ENCODE data around the gene PADI2. TPM values are rescaled to one million over a fixed set of nuclear protein-coding genes. Genes with fewer than 3 reads are reported as not detected.

Gene PADI2
- total RNA-seq, 1 experiment from 2014 or later, result 3.4 TPM

DNA sequence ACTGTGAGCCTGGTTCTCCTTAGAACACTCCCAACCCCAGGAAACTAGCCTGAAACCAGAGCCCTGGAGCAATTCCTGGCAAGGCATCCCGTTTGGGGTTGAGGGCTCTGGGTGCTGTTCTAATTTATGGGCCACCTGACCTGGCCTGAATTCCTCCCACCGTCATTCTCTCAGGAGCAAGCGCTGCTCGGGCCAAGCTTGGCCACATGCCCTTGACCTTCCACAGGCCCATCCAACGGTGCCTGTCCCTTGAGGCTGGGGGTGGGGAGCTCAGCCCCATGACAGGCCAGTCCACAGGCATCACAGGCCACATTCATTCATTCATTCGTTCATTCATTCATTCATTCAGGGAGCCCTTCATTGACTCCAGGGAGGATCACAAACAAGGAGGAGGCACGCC is 5.3 kb downstream of the PADI2 start:
- DNase-seq (ENCODE audit: low spot score), result no peak

DNA sequence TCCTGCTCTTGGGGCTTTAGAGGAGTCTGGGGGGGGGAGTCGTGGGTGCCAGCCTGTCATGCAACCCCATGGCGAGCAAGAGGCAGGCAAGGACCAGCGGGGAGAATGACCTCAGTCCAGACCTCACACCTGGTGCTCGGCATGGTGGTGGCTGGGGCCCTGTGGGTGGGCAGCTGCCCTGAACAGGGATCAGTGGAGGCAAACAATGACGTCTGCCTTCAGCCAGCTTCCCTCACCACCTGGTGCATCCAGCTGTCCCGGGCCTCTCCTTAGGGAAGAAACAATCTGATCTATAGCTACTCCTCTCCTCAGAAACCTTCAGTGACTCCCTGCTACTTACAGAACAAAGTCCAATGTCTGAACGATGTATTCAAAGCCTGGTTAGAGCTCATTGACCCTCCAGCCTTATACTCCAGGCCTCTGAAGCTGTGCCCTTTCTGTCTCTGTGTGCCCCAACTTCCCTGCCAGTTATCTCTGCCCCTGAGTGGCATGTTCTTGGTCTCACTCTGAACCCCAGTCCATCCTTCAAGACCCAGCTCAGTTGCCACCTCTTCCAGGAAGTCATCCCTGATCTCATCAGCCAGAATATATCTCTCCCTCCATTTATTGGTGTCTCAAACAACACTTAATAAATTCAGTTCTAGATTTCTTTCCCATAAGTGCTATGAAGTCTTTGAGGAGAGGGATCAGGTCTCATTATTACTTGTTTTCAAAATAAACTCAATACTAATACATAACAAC is 6.6 kb downstream of the PADI2 start:
- no peak for DNase-seq (ENCODE audit: low spot score)

DNA sequence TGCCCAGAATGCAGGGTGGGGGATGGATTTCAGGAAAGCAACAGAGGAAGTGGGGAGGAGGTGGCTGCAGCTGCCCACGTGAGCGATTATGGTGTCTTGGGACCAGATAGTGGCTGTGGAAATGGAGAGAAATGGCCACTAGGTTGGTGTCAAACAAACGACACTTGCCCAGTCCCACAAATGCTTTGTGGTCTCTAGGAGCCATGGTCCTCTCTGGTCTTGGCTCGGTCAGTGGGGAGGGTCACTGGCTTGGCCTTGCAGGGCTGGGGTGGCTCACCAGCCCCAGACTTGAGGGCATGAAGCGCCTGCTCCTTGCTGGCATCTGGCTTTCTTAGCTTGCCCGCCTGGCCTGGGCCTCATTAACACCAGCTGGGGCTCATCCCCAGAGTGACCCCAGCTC is 7.2 kb downstream of the PADI2 start:
- no peak for DNase-seq (ENCODE audit: low spot score)

DNA sequence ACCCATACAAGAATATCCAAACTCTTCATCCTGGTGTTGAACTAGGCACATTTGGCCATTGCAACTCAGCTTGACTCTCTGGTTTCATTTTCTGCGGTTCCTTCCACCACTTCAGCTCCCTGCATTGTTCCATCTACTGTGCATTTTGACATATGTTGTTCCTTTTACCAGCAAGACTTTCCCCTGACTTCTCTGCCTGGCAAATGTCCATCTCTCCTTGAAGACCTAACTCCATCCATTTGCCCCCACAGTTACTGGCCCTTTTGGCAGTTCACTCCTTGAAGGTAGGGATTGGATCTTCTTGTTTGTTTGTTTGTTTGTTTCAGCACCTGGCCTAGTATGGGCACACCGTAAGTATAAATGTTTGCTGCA is 8.7 kb downstream of the PADI2 start:
- no peak for DNase-seq (ENCODE audit: low spot score)

DNA sequence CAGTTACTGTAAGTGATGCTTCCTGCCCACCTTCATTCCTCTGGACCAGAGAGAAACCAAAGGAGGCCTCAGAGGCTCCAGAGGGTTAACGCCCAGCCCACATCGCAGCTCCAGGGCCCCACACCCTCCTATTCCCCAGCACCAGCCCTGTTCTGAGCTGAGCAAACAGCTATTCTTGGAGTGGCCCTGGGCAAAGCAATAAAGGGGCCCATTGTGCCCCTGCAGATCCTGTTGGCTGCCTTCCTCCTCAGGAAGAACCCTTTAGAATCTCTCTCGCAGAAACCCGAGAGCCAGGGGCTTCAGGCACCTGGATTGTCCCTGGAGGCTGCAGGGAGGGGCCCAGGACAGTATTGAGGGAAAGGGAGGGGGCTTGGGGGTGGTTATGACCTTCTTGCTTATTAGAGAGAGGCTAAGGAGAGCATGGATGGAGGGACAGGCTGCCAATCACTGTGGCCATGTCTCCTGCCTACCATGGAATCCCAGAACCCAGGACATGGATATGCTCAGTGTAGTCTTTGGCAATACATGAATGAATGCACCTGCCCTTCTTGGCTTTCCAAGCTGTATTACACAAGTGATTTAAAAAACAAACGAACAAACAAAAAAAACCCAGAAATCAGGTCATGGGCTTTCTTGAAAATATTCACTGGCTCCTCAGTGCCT is 9.2 kb downstream of the PADI2 start:
- no peak for DNase-seq (ENCODE audit: low spot score)

DNA sequence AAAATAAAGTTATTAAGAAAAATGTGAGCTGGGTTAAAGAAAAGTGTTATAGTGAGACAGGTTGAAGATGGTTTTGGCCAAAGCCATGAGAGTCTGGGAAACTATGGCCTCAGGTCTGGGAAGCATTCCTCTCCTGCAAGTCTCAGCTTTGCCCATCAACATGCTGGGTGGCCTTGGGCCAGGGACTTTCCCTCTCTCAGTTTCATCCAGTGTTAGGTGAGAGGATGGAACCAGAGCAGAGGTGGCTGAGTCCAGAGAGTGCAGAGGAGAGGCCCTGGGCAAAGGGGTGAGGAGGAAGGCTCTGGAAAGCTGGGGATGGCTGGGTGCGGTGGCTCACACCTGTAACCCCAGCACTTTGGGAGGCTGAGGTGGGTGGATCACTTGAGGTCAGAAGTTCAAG is 10.5 kb downstream of the PADI2 start:
- no peak for DNase-seq (ENCODE audit: low spot score)

DNA sequence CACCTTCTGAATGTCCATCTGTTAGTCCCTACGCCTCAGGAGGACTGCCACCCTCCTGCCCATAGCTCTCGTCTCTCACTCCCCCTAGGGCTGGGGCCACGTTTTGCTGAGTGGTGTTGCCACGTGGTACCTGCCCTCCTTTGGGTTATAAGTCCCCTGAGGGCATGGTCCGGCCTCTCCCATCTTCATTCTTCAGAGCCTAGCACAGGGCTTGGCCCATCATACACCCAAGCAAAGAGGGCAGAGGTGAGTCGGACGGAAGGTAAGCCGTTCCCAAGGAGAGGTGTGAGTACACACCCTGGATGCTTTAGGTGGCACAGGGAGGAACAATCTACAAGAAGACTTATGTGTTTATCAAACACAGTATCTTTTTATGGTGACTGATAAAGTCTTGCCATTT is 10.9 kb downstream of the PADI2 start:
- DNase-seq (ENCODE audit: low spot score), result no peak

DNA sequence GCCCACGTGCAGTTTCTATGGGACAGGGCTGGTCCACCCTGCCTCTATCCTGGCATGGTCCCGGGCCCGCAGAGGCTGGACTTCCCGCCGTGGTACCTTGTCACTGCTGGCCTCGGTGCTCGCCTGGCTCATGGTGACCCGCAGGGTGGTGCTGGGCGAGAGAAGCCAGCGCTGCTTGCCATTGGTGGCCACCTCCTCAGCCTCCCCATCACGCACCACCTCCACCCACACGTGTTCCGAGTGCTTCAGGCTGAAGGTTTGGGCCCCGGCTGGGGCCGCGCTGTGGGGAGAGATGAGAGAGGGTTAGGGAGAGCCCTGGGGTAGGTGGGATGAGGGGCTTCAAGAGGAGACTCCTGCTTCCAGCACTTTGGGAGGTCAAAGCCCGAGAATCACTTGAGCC is 14.5 kb downstream of the PADI2 start:
- DNase-seq (ENCODE audit: low spot score), result no peak

DNA sequence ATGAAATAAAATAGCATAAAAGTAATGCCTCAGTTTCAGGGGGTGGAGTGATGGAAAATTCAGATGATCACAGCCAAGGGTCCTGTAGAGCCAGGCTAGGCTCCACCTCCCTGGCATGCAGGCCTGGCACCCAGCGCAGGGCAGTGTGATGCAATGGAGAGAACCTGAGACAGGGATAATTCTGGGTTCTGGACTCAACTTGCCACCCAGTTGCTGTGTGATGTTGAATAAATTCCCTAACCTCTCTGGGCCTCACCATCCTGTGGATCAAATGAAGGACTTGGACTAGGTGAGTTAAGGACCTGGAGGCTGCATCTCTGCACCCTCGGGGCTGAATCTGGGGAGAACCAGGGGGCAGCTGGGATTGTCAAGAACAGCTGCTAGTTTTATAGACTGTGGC is 17.0 kb downstream of the PADI2 start:
- DNase-seq (ENCODE audit: low spot score), result no peak

DNA sequence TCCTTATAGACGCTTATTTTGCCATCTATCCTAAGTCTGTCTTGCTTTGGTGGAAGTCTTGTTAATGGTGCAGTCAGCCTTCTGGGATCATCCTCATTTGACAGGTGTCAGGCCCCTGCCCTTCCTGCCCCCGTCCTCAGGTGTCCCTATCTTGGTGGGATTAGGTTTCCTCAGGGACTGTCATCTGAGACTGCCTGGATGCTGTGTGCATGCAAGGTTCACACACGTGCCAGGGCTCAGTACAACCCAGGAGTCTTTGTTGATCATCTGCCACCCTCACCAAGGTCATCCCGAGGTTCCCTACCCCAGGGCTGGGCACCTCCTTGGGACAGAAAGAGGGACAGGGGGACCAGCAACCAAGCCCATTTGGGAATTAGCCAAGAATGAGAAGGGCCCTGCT is 18.0 kb downstream of the PADI2 start:
- no peak for DNase-seq (ENCODE audit: low spot score)

DNA sequence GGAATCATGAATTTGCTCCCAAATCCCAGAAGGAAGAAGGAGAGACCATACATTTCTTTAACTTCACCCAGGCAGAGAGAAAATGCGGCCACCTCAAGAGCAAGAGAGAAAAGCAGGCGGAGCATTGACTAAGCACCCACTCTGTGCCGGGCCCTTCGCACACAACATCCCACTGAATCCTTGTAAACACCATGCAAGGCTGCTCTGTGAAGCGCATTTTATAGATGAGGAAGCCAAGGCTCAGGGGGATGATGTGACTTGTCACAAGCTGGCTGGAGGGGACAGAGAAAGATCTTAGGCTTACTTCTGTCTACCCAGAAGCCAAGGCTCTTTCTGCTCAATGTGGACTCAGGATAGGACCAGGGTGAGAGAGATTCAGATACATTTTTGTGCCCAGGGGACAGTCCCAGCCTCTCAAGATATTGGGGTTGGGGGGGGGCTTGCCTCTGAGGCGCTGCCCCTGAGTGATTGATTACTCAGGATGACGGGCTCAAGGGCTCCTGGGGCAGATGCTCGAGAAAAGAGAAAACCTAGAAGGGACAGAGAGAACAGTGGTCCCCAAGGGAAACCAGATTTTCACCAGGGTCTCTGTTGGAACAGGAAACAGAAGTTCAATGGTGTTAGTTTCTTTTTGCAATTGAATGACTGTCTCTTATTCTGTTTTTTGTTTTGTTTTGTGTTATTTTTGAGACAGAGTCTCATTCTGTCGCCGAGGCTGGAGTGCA is 19.5 kb downstream of the PADI2 start:
- no peak for DNase-seq (ENCODE audit: low spot score)

DNA sequence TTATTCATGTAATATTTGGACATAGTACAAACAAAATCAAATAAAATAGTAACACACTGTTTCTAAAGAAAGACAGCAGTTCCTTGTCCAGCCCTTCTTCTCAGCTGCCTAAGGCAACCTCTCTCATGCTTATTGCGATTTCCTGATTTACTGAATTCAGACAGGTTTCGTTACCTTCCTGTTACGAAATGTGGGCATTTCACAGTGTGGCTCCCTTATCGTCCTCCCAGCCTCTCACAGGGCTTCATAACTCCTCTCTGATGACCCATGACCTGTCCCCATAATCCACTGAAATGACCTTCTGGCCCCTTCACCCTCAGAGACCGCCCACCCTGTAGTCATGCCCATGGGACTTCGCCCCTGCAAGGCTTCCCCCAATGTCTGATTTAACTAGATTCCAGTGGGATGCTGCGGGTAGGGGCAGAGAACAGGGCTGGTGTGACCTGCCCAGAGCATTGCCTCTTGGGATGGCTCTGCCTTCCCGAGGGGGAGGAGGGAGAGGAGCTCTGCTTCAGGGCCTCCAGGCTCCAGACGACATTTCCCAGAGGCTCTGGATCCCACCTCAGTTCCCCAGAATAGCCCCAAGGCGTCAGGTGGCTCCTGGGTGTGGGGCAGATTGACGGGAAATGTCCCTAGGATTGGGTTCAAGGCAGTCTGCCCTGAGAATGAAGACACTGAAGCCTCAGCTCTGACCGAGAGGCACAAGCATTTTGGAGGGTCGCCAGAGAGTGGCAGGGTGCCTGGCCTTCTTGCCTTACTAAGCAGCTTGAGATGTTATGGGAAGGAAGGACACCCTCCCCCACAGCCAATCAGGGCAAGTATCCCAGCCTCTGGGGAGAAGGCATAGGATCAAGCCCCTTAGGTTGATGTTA is 20.6 kb downstream of the PADI2 start:
- no peak for DNase-seq (ENCODE audit: low spot score)

DNA sequence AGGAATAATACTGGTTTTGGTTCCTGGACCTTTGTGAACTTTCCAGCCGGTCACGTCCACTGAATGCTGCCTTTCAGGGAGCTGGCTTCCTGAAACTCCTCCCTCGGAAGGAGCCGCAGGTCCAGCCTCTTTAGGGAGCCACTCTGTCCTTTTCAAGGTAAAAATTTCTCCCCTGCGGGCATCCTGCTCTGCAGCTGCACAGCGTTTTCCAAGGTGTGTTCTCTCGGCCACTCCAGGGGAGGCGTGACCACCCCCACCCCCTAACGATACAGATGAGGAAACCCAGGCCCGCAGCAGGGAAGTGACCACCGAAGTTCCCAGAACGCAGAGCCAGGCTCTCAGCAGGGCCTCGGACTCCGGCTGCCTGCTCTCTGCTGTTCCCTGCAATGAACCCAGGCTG is 21.5 kb downstream of the PADI2 start:
- no peak for DNase-seq (ENCODE audit: low spot score)

DNA sequence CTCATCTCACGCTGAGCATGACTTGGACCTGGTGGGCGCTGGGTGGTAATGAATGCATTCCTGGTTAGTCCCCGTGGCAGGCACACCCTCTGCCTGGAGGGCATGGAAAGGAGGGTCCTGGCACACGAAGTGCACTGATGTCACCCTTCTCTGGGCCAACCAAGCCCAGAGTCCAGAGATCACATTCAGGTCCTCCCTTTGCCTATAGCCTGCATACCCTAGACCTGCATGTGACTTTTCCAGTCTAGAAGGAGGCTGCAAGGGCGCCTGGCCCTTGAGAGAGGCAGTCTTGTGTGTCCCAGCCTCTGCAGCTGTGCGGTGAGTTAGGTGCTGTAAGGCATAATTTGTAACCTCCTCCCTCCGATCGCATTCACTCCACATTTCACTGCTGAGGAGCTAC is 22.1 kb downstream of the PADI2 start:
- DNase-seq (ENCODE audit: low spot score), result no peak

DNA sequence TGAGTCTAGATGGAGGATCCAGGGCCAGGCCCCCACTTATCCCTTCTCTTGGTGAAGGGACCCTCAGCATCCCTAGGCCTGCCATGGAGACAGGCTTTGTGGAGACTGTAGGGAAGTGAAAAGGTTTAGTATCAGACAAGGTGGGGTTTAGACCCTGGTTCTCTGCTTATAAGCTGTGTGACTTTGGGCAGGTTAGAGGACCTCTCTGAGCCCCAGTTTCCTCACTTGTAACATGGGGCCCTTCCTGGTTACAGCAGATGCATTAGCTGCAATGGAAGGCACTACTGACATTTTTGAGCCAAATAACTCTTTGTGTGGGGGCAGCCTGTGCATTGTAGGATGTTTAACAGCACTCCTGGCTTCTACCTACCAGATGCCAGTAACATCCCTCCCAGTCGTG is 22.7 kb downstream of the PADI2 start:
- DNase-seq (ENCODE audit: low spot score), result no peak

DNA sequence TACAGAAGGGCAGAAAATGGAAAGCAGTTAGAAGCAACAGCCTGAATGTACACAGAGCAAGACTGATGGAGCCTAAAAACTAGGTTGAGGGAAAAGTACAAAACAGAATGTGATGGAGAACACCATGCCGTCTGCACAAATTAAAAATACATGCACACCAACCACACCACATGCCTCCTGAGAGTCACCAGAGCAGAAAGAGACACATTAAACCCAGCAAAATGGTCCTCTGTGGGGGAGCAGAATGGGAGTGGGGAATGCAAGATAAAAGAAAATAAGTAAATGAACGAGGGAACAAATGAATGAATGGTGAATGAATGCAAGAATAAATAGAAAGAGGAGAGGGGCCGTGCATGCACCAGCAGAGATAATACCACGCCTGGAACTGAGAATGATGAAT is 24.1 kb downstream of the PADI2 start:
- DNase-seq (ENCODE audit: low spot score), result no peak

DNA sequence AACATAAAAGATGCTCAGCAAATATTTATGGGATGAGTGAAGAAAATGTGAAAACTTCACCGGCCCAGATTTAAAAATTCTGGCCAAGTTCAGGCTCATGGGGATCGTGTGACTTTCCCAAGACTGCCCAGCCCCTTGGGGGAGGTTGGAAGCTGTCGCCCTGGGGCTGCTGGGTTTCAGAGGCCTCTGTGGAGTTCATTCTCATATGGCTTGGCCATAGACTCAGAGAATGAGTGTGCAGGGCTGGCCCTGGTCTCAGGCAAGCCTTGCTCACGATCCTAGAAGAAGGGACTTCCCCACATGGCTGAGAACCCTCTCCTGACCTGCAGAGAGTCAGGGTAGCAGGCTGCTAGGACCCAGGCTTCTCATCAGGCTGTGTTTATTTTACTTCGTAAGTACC is 24.6 kb downstream of the PADI2 start:
- DNase-seq (ENCODE audit: low spot score), result no peak

DNA sequence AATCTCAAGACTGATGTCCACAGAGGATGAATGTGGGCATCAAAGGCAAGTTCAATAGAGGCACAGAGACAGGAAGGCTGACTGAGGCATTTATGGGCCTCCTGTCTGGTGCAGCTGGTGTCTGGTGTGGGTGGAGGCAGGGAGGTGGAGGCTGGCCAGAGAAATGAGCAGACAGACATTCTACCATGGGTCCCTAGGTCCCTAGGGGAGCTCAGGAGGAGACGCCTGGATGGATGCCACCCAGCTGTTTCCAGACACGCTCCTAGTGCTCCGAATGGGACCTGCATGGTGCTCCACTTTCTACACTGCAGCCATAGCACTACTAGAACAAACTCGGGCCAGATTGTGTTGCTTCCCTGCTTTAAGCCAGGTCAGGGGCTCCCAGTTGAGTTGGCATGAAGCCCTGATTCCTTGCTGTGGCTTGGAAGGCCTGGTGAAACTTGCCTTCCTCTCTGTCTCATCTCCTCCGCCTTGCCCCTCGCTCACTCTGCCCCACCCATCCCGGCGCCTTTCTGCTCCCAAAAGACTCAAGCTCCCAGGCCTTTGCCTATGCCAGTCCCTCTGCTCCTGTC is 25.3 kb downstream of the PADI2 start:
- DNase-seq (ENCODE audit: low spot score), result no peak

DNA sequence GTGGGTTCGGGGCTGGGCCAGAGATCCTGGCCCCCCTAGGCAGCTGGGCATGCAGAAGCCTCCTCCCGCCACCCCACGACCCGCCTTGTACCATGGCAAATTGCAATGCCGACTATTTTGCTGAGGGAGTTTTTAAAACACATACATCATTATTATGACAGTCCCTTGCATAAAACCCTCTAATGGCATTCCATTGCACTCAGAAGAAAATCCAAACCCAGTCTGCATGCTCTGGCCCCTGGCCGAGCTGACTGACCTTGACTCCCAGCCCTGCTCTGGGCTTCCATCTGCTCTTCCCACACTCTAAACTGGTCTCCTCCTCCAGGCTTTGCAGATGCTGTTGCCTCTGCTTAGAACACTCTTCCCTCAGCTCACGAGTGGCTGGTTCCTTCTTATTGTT is 28.0 kb downstream of the PADI2 start:
- no peak for DNase-seq (ENCODE audit: low spot score)

DNA sequence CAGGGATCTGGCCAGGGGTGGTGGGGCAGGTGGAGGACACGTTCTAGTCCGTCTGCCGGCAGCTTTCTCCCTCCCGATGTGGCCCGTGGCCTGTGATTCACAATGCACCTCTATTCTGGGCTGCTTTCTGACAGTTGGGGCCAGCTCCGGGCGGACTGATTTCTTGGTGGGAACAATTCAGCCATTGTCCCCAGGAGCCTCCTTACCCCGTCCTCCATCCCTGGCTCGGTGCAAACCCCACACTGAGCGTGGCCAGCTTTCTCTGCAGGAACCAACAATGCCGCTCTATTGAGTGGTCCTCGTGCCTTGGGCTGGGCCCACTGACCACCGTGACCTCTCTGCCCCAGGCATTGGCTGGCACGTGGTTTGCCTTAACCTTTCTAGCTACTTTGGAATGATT is 29.7 kb downstream of the PADI2 start:
- DNase-seq (ENCODE audit: low spot score), result no peak

DNA sequence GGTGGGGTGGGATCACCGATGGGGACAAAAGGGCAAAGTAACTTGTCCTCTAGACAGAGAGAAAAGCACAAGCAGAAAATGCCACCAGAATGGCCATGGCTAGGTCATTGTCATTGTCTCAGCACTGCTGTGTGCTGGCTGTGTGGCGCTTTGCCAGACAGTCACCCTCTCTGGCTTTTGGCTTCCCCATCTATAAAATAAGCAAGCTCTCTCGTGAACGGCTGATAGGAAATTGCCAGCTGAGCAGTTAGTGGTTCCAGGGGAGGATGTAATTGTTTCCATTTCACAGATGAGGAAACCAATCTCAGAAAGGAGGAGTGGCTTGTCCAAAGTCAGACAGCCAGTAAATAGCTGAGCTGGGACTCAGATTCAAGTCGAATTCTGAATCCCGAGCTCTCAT is 32.5 kb downstream of the PADI2 start:
- no peak for DNase-seq (ENCODE audit: low spot score)

DNA sequence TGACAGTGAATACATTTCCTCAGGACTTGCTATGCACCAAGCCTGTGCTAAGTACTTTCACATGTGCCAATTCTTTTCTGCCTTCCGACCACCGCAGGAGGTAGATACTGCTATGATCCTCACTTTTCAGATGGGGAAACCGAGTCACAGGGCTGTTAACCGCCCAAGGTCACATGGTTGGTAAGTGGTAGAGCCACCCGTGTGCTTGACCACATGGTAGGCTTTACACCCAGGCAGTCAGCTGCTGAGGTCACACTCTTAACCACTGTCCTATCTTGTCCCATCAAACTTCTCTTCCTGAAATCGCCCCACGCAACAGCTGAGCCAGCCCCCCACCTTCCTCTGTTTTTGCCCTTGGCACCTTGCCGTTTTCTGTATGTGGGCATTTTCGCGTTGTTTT is 34.5 kb downstream of the PADI2 start:
- no peak for DNase-seq (ENCODE audit: low spot score)
